Vagina (tissue), 2 donors: ENCODE data around the gene TRMT44.

Experiments
- CTCF ChIP-seq, 3 experiments: fragments of 450-650 bp in 2 of 3; fragments of 200-600 bp in 1 of 3; sonication (generic) in 1 of 3; IDR thresholded peaks; one replicate each; pipeline ENCODE4 v1.5.1; 2017 to 2019; ENCODE audit warnings: antibody characterized with exemption in 3 of 3, mild to moderate bottlenecking in 2 of 3, moderate library complexity in 2 of 3
- POLR2A ChIP-seq, 2 donors: fragments of 450-650 bp; IDR thresholded peaks; one replicate each; pipeline ENCODE4 v1.6.1; 2017; ENCODE audit warnings: antibody characterized with exemption in 2 of 2, mild to moderate bottlenecking in 2 of 2, moderate library complexity in 2 of 2
- POLR2AphosphoS5 ChIP-seq, 2 donors: sonication (generic); formaldehyde crosslinking; IDR thresholded peaks; one replicate each; pipeline ENCODE4 v1.9.0; 2017; ENCODE audit warnings: antibody characterized with exemption in 2 of 2, mild to moderate bottlenecking in 2 of 2, low read depth in 1 of 2; ENCODE audit not compliant: insufficient read depth in 1 of 2

GRCh38 chr4:8400632-8401325 lies 39.8 kb upstream of the TRMT44 start:
- TF ChIP-seq CTCF (IDR thresholded peaks at IDR 0.05), result no peak
- TF ChIP-seq POLR2AphosphoS5 (IDR thresholded peaks at IDR 0.05; ENCODE audit: insufficient read depth in 1 of 2, low read depth in 1 of 2), result no peak
- TF ChIP-seq POLR2A (IDR thresholded peaks at IDR 0.05), result no peak
